Non-pigmented ciliary epithelial cell (primary cell): ENCODE data around the gene HES3.

Experiments used
- DNase-seq: peaks from one replicate; pipeline ENCODE4 v3.0.0-alpha.2; 2010; ENCODE audit warnings: low read depth

HES3 gene

GRCh38 chr1:6279613-6280383 lies 35.8 kb downstream of the HES3 start:
- no peak for DNase-seq

- DNase-seq, result no peak
These were observed 36.9 kb downstream of the HES3 start for GRCh38 chr1:6280761-6281451.

- DNase-seq, result no peak
These were observed 37.8 kb downstream of the HES3 start for GRCh38 chr1:6281511-6282402.

DNA sequence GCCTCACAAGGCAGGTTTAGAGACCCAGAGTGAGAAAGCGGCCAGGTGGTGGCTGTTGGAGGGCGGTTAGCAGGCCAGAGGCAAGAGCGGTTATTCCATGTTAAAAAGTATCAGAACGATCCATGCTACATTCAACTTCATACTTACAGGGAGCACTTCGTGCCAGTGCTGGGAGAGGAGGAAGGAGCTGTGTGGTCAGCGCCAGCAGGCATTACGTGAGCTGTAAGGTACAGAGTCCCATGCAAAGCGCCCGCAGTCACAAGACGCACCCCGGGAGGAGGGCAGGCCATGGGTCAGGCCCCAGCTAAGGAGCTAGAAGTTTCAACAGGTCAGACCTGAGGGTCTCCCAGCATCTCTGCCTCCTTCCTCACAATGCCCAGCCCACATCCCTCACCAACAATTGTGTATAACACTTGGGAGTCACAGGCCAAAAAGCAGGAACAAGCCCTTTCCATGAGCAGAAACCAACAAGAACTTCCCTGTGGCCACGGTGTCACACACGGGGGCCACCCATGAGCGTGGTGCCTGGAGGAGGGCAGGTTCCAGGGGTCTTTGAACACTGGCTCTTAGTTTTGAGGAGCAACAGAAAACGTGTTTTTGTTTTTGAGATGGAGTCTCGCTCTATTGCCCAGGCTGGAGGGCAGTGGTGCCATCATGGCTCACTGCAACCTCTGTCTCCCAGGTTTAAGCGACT lies 38.7 kb downstream of the HES3 start:
- no peak for DNase-seq

DNA sequence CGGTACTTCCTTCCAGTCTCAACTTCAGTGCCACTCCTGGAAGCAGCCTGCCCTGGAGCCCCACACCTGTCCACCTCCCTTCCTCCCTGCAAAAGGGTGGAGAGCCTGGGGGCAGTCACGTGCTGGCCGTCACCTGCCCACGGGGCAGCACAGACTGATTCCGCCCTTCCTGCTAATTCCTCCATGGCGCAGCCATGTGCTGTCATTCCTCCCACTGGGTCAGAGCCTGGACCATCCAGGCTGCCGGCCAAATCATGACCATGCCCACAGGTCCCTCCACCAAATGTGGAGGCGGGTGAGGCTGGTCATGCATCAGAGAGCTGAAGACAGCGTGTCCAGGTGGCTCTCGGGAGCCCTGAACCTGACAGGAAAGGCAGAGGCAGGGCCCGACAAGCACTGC lies 41.4 kb downstream of the HES3 start:
- no peak for DNase-seq

DNA sequence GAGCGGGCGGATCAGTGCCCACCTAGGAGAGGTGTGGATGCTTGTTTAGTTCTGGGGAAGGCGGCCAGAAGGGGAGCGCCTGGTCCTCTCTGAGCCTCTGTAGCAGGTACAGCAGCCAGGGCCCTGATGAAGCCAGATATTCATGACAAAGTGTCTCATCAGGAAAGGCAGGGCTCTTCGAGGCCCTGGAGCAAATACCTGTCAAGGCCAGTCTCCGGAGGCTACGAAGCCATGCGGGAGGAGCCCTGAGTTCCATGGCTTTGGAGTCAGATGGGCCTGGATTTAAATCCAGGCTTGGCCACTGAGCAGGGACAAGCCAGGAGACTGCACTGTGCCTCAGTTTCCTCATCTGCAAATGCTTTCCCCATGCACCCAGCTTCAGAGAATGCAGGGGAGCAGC lies 42.3 kb downstream of the HES3 start:
- no peak for DNase-seq

DNA sequence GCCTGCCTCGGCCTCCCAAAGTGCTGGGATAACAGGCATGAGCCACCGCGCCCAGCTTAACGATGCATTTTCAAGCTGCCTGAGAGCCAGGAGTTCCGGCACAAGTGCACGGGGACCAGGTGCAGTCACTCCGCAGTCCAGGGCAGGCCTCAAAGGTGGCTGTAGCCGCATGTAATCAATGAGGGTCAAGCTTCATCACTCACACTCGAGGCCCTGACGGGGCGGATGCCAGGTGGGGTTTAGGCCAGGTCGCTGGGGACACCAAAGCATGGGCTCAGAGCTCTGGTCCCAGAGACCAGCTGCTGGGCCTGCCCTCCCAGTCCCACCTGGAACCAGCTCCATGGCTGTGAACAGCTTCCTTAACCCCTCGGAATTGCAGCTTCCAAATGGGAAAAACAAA lies 43.0 kb downstream of the HES3 start:
- DNase-seq, result no peak

- no peak for DNase-seq
These were observed 43.5 kb downstream of the HES3 start for GRCh38 chr1:6287431-6287886.

DNA sequence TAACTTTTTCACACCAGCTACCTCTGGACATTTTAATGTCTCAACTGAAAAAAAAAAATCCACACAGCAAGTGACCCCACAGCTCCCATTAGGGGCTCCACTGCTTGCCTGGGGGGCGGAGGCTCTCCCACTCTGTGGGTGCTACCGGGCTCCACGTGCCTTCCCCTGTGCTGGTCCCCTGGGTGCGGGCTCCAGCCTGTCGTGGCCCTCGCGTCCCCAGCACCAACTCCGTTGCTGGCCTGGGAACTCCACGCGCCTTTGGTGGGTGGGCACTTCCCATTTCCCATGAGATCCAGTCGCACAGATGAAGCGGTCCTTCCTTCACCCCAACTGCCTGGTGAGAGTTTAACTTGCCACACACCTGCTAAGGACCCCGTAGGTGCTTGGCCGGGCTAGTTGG lies 44.0 kb downstream of the HES3 start:
- no peak for DNase-seq

GRCh38 chr1:6288665-6289064 lies 44.7 kb downstream of the HES3 start:
- no peak for DNase-seq

DNA sequence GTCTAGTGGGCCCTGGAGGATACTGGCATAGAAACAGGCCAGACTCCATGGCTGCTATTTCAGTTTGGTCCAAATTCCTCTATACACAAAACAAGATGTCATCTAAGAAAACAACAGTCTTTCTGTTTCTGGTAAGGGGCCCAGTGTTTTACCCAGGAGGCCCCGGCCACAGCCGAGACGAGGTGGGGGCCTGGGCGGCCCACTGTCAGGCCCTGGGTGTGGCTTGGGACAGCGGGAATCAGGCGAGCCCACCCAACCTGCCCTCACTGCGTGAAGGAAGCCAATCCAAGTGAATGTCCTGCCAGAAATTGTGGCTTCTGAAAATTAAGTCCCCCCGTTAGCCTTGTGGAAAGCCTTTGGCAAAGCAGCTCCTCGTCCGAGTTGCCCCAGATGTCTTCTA lies 48.1 kb downstream of the HES3 start:
- no peak for DNase-seq

GRCh38 chr1:6294080-6294889 lies 50.3 kb downstream of the HES3 start:
- no peak for DNase-seq

- DNase-seq, result no peak
These were observed 51.0 kb downstream of the HES3 start for GRCh38 chr1:6294890-6295556.
